NB4 (cell line): ENCODE results near the gene LZTS3.

ENCODE experiments used
- POLR2A ChIP-seq: IDR thresholded peaks from 2 replicates; pipeline ENCODE4 v1.6.1; 2011; ENCODE audit warnings: mild to moderate bottlenecking; ENCODE audit not compliant: insufficient read length; ENCODE audit errors: extremely low read depth
- TF ChIP-seq, protein P1 (sequence below): IDR thresholded peaks from one replicate; pipeline ENCODE4 v1.5.1; 2012; ENCODE audit warnings: low read depth, low read length

DNA sequence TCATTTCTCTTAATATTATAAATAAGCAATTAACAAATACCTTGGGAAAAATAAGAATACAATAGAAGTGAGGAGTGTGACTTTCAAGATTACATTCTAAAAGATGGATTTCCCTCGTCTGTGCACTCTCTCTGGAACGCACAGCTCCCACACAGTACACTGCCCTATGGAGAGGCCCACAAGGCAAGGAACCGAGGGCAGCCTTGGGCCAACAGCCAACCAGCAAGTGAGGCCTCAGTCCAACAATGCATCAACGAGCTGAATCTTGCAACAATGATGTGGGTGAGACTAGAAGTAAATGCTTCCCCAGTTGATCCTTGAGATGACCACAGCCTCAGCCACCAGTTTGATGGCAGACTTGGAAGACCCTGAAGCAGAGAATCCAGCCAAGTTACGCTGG is 54.3 kb downstream of the LZTS3 start:
- TF ChIP-seq, protein P1, sequence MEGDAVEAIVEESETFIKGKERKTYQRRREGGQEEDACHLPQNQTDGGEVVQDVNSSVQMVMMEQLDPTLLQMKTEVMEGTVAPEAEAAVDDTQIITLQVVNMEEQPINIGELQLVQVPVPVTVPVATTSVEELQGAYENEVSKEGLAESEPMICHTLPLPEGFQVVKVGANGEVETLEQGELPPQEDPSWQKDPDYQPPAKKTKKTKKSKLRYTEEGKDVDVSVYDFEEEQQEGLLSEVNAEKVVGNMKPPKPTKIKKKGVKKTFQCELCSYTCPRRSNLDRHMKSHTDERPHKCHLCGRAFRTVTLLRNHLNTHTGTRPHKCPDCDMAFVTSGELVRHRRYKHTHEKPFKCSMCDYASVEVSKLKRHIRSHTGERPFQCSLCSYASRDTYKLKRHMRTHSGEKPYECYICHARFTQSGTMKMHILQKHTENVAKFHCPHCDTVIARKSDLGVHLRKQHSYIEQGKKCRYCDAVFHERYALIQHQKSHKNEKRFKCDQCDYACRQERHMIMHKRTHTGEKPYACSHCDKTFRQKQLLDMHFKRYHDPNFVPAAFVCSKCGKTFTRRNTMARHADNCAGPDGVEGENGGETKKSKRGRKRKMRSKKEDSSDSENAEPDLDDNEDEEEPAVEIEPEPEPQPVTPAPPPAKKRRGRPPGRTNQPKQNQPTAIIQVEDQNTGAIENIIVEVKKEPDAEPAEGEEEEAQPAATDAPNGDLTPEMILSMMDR = no peak
- TF ChIP-seq POLR2A = no peak
